NCI-H1694 (cell line): ENCODE data around the gene PRSS21.

Experiments used
- DNase-seq: peaks from one replicate; lab custom pipeline; 2025; lab: John Stamatoyannopoulos, UW

PRSS21 gene

DNA sequence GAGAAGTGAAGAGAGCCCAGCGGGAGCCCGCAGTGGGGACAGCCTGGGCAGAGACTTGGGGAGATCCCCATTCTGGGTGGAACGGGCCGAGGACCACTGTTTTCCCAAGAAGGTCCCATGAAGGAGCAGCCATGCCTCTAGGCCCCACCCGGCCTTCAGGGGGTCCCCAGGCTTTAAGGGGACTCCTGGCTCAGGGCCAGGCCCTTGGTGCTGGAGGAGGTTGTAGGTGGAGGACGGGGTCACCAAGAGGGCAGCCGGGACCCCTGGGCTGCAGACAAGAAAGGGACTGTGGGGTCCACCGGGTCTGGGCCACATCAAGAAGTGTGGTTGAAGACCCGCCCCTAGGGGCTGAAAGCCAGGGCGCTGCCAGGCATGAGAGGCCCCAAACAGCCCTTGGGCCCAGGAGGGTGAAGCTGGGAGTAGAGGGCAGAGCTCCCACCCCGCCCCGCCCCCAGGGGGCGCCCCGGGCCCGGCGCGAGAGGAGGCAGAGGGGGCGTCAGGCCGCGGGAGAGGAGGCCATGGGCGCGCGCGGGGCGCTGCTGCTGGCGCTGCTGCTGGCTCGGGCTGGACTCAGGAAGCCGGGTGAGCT is at the start of gene PRSS21:
TSS of gene PRSS21 (plus strand) at position 487 of the 589 bp plus-strand sequence. CDS start at position 519, 32 bp downstream.
- DNase-seq = no peak

DNA sequence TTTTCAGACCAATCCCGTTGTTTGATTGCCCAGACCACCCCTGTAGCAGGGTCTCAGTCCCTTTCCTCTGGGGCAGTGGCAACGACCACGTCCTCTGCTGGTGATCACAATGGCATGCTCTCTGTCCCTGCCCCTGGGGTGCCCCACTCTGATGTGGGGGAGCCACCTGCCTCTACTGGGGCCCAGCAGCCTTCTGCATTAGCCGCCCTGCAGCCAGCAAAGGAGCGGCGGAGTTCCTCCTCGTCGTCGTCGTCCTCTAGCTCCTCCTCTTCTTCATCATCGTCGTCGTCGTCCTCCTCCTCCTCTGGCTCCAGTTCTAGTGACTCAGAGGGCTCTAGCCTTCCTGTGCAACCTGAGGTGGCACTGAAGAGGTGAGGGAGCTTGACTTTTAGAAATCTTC is 49.1 kb upstream of the PRSS21 start:
- DNase-seq = no peak

GRCh38 chr16:2768403-2769089 is 48.5 kb upstream of the PRSS21 start:
- no peak for DNase-seq

- DNase-seq = no peak
Observed at GRCh38 chr16:2769100-2769529, 47.9 kb upstream of the PRSS21 start.

DNA sequence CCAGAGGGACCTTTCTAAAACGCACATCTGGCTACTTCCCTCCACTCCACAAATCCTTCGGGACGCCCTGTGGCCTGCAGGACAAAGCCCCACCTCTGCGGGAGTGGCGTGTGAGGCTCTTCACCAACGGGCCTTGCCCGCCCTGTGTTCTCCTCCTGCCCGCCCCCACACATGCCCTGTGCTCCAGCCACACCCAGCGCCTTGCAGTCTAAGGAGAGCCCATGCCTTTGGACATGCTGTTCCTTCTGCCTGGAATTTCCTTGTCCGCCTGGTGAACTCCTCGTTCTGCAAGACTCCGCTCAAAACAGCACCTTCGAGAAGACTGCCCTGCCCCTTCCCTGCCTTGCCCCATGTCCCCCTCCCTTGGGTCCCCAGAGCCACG is 47.4 kb upstream of the PRSS21 start:
- DNase-seq = no peak

GRCh38 chr16:2770057-2770951 is 46.7 kb upstream of the PRSS21 start:
- no peak for DNase-seq

- no peak for DNase-seq
Observed at GRCh38 chr16:2771496-2772402, 45.3 kb upstream of the PRSS21 start.

GRCh38 chr16:2773188-2773968 is 43.7 kb upstream of the PRSS21 start:
- DNase-seq = no peak

- peak; percentile 65 for DNase-seq
Observed at GRCh38 chr16:2774161-2774891, 42.7 kb upstream of the PRSS21 start.

DNA sequence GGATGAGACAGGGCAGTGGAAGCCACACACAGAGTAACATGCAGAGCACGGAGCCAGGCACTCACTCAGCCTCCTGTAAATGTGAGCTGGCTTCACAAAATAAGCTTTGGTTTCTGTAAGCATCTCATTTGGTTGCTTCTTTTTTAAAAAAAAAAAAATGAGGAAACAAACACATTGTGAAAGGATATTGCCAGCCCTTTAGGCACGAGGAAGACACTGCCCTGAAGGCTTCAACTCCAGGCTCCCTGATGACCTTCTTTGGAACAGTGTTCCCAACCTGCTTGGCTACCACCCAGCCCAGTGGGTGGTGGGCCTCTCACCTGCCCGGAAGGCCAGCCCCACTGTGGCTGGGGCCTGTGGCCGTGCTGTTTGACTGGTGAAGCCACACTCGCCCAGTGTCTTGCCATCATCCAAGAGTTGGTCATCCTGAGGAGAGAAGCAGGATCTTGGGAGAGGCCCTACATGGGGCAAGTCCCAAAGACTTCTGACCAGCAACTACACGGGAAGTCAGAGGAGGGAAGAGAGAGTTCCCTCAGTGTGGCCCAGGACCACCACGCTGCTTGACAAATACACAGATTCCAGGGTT is 41.8 kb upstream of the PRSS21 start:
- no peak for DNase-seq

DNA sequence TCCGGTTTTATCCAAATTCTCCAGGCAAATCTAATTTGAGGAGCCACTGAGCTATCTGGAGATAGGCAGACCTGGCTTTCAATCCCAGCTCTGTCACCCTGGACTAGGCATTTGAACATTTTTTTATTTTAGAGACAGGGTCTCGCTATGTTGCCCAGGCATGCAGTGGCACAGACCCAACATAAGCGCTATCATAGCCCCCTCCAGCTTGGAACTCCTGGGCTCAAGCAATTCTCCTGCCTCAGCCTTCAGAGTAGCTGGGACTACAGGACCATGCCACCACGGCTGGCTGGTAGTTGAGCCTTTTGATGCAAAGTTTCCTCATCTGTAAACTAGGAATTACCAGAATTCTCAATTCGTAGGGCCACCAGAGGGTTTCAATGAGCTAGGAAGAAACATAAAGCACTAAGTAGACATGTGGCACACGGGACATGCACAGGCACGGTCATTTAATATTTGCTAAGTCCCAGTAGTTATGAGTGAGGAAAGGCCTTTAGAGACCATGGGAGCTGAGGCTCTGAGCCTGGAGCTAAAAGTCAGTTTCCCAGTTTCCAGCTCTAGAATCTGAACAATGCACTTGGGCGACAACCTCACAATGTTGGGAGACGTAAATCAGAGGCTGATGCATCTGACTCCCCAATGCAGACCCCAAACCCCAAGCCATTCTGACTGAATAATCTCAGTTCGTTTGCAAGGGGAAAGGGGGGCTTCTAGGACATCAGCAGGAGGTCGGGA is 41.1 kb upstream of the PRSS21 start:
- no peak for DNase-seq

DNA sequence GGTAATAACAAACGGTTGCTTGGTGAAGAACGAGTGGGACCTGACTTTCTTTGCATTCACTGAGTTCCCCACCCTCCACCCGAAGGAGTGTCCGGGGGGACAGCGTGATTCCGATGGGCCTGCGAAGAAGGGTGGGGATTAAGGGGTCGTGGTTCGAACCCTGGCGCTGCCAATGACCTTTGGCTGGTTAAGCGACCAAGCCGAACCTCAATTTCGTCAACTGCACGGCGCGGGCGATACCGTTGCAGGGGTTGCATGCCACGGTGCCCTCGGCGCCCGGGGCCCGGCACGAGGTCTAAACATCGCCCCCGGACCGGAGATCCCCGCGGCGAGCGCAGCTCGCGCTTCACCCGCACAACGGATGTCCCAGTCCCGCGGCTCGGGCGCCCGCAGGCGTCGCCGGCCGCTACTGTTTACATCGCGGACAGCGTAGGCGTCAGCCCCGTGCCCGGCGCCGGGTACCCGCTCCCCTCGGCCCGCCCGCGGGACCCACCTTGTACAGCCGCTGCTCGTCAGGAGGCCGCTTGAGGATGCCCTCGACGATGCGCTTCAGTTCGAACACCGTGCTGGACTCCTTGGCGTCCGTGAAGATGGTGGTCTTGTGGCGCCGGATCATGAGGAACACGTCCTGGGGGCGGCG is 40.4 kb upstream of the PRSS21 start:
- no peak for DNase-seq

- peak; percentile 32 for DNase-seq
Observed at GRCh38 chr16:2777231-2777902, 39.7 kb upstream of the PRSS21 start, which contains the start of gene ELOB. TSS of gene ELOB (minus strand) at chr16:2777280. CDS start at chr16:2777239, 41 bp downstream.

DNA sequence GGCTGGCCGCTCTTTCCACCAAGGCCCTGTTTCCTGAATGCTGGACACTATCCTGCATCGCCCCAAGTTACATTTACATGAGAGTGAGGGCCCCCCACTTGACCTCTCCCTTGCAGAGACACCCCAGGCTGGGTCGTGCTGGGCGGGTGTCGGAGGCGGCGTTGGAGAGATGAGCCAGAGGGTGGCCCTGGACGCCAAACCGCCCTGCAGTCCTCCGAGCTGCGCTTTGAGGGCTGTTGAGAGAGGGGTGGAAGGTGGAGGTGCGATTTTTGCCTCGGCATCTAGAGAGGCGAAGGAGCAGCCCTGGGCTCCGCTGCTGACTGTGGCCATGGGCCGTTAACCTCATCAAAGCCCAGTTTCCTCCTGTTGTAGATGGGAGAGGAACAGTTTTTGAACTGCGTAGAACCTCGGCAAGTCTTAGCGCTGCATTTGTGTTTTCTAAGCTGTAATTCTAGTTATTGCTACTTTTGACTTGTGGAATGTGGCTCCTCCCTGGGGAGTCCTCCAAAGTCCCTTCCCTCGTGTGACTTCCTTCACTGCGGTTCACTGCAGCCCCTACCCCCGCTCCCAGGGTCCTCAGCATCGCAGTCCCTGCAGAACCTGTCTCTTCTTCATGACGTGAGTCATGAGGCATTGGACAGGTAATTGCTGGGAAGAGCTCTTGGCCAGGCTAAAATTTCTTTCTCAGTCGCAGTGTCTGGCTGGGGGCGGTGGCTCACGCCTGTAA is 39.0 kb upstream of the PRSS21 start:
- no peak for DNase-seq

GRCh38 chr16:2778630-2778958 is 38.4 kb upstream of the PRSS21 start:
- no peak for DNase-seq

GRCh38 chr16:2779151-2779920 is 37.7 kb upstream of the PRSS21 start:
- DNase-seq = no peak
